ENCODE data around the gene XDH. TPM values are rescaled to one million over a fixed set of nuclear protein-coding genes. Genes with fewer than 3 reads are reported as not detected.
A peak's percentile ranks its signal among the peaks of the same experiment; 100 is the strongest.

XDH gene
- polyA plus RNA-seq, 1 experiment: 0.35 TPM

DNA sequence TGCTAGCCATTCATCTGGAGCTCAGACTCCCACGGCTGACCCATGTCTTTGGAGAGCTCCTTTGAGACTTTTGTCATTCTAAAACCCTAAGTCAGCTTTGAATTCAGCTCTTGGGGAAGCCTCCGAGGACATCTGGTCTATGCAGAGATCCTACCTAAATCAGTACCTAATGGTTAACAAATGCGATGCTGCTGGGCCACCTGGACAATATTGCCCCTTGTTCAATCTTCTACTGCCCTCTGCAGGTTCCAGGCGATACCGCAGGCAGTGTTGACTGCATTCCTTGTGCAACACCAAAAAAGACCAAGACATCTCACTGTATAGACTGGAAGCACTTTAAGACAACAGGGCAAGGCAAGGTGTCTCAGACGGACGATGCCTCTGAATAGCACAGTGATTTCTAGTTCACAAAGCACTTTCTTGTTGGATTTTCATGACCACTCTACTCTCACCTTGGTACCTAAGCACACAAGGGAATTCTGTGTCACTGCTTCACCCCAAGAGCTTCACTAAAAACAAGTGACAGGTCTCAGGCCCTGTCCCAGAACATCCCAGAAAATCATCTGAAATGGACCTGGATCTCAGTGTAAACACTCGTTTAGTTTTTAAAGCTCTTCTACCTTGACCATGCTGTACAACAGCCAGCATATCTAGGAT is 80.9 kb downstream of the XDH start:
- ChIA-PET POLR2A (no interaction called here), CTCF (interaction anchor here (0.5 to 8.5 kb wide), 50 partner anchors 9 to 1169 kb away, joined by 3 to 80 read pairs (median 4); partner anchors contain the start of gene EHD3)
- peak; percentile 68 for DNase-seq (ENCODE audit: low read depth, low spot score)
- H3K4me3 ChIP-seq (ENCODE audit: low read depth, low read length): no peak overlapping the region
- no peaks in the 10 kb centered on the region for H3K27me3 ChIP-seq (ENCODE audit: control insufficient read depth, insufficient read depth, low read length)
- TF ChIP-seq, protein P1, sequence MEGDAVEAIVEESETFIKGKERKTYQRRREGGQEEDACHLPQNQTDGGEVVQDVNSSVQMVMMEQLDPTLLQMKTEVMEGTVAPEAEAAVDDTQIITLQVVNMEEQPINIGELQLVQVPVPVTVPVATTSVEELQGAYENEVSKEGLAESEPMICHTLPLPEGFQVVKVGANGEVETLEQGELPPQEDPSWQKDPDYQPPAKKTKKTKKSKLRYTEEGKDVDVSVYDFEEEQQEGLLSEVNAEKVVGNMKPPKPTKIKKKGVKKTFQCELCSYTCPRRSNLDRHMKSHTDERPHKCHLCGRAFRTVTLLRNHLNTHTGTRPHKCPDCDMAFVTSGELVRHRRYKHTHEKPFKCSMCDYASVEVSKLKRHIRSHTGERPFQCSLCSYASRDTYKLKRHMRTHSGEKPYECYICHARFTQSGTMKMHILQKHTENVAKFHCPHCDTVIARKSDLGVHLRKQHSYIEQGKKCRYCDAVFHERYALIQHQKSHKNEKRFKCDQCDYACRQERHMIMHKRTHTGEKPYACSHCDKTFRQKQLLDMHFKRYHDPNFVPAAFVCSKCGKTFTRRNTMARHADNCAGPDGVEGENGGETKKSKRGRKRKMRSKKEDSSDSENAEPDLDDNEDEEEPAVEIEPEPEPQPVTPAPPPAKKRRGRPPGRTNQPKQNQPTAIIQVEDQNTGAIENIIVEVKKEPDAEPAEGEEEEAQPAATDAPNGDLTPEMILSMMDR (IDR thresholded peaks at IDR 0.05; ENCODE audit: low read depth, low read length): peak; percentile 98
- H3K9me3 ChIP-seq (ENCODE audit: control insufficient read depth, insufficient read depth, low read length): peaks cover 2% of the 10 kb centered on the region; the same call in 1 of the 2 replicates
- no peak overlapping the region for H3K27ac ChIP-seq (ENCODE audit: low read depth, low read length)

DNA sequence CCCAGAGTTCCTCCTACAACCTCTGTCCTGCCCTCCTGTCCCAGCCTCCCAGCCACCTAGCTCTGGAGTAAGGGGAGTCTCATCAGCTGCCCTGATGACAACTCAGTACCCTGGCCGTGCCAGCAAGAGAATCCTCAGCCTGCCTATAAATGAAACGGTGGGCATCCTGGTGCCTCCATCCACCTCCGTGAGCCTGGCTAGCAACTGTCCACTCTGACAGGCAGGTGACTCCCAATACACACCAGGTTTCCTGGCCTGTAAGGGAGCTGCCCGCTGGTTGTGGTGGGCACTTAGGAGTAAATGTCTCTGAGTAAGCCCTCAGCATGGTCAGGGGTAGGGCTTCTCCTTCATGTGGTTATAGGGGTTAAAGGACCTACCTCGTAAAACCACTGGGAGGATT is 81.5 kb downstream of the XDH start:
- CTCF ChIA-PET: interaction anchor here (0.5 to 8.5 kb wide), 45 partner anchors 9 to 626 kb away, joined by 3 to 80 read pairs (median 5); partner anchors contain the start of gene EHD3
- POLR2A ChIA-PET: no interaction called here
- H3K9me3 ChIP-seq (ENCODE audit: control insufficient read depth, insufficient read depth, low read length): peaks cover 2% of the 10 kb centered on the region; the same call in 1 of the 2 replicates
- no peak overlapping the region for H3K27ac ChIP-seq (ENCODE audit: low read depth, low read length)
- no peak overlapping the region for H3K4me3 ChIP-seq (ENCODE audit: low read depth, low read length)
- H3K27me3 ChIP-seq (ENCODE audit: control insufficient read depth, insufficient read depth, low read length): no peaks in the 10 kb centered on the region
- TF ChIP-seq, protein P1 (IDR thresholded peaks at IDR 0.05; ENCODE audit: low read depth, low read length): no peak
- DNase-seq (ENCODE audit: low read depth, low spot score): no peak

DNA sequence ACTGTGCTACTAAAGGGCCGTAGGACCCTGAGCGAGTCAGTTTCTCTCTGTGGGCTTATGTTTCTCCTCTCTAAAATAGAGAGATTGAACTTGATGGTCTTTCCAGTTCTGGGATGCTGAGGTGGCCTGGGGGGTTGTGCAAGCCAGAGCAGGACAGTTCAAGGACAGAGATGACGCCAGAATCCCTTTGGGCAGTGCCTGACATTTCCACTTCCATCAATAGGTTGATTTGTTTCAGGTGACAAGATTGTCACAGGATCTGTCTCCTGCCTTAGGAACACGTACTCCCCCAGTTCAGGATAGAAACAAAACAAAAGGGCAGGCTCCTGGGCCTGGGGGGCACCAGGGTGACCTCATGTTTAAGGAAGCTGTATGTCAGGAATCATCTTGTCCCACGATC is 82.0 kb downstream of the XDH start:
- no peak for DNase-seq (ENCODE audit: low read depth, low spot score)
- peaks cover 2% of the 10 kb centered on the region; the same call in 1 of the 2 replicates for H3K9me3 ChIP-seq (ENCODE audit: control insufficient read depth, insufficient read depth, low read length)
- H3K4me3 ChIP-seq (ENCODE audit: low read depth, low read length): no peak overlapping the region
- CTCF ChIA-PET: interaction anchor here (0.6 to 8.5 kb wide), 17 partner anchors 11 to 619 kb away, joined by 3 to 80 read pairs (median 9); partner anchors contain the start of gene EHD3
- no peaks in the 10 kb centered on the region for H3K27me3 ChIP-seq (ENCODE audit: control insufficient read depth, insufficient read depth, low read length)
- no peak overlapping the region for H3K27ac ChIP-seq (ENCODE audit: low read depth, low read length)
- TF ChIP-seq, protein P1 (IDR thresholded peaks at IDR 0.05; ENCODE audit: low read depth, low read length): no peak
- POLR2A ChIA-PET: no interaction called here

DNA sequence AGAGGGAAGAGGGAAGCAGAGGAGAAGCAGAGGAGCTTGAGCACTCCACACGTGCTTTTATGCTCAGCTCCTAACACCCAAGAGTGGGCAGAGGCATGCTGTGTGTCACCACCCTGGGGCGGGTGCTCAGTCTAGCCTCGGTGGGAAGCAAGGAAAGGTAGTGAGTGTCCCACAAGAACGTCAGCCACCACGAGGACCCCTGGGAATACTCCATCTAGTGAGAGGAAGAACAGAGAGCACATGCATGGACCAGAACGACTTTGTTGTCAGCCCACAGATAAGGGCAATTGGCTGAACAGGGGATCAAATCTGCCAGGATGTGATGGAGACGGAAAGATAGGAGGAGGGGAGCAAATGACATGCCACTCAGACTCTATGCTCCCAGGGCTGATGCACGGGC is 83.4 kb downstream of the XDH start:
- TF ChIP-seq, protein P1 (IDR thresholded peaks at IDR 0.05; ENCODE audit: low read depth, low read length): no peak
- Histone ChIP-seq H3K9me3 (ENCODE audit: control insufficient read depth, insufficient read depth, low read length) (no peaks in the 10 kb centered on the region), H3K27ac (ENCODE audit: low read depth, low read length) (no peak overlapping the region), H3K27me3 (ENCODE audit: control insufficient read depth, insufficient read depth, low read length) (no peaks in the 10 kb centered on the region), H3K4me3 (ENCODE audit: low read depth, low read length) (no peak overlapping the region)
- POLR2A ChIA-PET: no interaction called here
- CTCF ChIA-PET: interaction anchor here (1.0 to 8.5 kb wide), 5 partner anchors 11 to 618 kb away, joined by 3 to 80 read pairs (median 9); partner anchors contain the start of gene EHD3
- no peak for DNase-seq (ENCODE audit: low read depth, low spot score)

DNA sequence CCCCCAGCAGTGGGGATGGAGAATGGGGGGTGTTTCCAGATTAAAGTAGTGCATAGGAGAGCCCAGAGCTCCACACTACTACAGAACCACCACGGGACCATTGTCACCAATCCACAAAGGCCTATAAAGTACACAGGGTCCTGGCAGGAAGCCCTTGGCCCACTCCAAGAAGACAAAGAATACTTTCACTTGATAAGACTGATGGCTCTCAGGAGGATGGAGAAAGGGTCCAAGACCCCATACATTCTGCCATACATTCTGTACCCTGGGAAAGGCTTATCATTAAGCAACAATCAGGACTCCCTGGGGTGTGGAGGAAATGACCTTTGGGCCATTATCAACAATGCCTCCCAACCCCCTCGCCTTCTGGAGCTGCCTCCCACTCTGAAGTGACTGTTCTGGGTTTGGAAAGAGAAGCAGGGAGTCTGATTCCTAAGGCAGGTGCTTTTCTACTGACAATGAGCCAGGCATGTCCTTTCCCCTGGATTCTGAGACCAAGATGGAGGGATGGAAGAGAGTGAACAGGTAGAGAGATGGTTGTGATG is 85.4 kb downstream of the XDH start:
- ChIA-PET CTCF (interaction anchor here (1.0 to 8.5 kb wide), 3 partner anchors 26 to 616 kb away, joined by 3 to 80 read pairs (median 4); no protein-coding TSS in a partner anchor), POLR2A (no interaction called here)
- no peak overlapping the region for H3K27ac ChIP-seq (ENCODE audit: low read depth, low read length)
- TF ChIP-seq, protein P1 (IDR thresholded peaks at IDR 0.05; ENCODE audit: low read depth, low read length): no peak
- no peak for DNase-seq (ENCODE audit: low read depth, low spot score)
- no peak overlapping the region for H3K4me3 ChIP-seq (ENCODE audit: low read depth, low read length)
- no peaks in the 10 kb centered on the region for H3K9me3 ChIP-seq (ENCODE audit: control insufficient read depth, insufficient read depth, low read length)
- no peaks in the 10 kb centered on the region for H3K27me3 ChIP-seq (ENCODE audit: control insufficient read depth, insufficient read depth, low read length)

Data from AG04450 (cell line).